GM23338 (cell line): ENCODE measurements around the gene LRRC51. TPM values are rescaled to one million over a fixed set of nuclear protein-coding genes. Genes with fewer than 3 reads are reported as not detected.

Experiments used
- ATAC-seq: fragments of 200-7000 bp; cut with Tn5 transposase; 3 replicates; pipeline ENCODE4 v1.9.1; 2020
- DNase-seq: peaks from one replicate; pipeline ENCODE4 v3.0.0-alpha.2; 2015; ENCODE audit warnings: low spot score
- H2AFZ ChIP-seq: fragments of 200-600 bp; sonication (generic); 2 replicates; pipeline ENCODE4 v1.8.0; 2016; ENCODE audit warnings: antibody characterized with exemption, mild to moderate bottlenecking, moderate library complexity
- H3F3A ChIP-seq: fragments of 200-600 bp; sonication (generic); replicated peaks from 2 replicates; pipeline ENCODE4 v1.8.0; 2017; ENCODE audit warnings: antibody characterized with exemption, mixed run types, low read depth
- H3K27ac ChIP-seq: fragments of 200-600 bp; sonication (generic); 2 replicates; pipeline ENCODE4 v1.6.1; 2016; ENCODE audit warnings: low read depth
- H3K27me3 ChIP-seq: fragments of 200-600 bp; sonication (generic); 2 replicates; pipeline ENCODE4 v1.8.0; 2016; ENCODE audit warnings: mild to moderate bottlenecking, mixed run types, moderate library complexity; ENCODE audit not compliant: insufficient read depth
- H3K36me3 ChIP-seq: fragments of 200-600 bp; sonication (generic); 2 replicates; pipeline ENCODE4 v1.8.0; 2016; ENCODE audit warnings: mild to moderate bottlenecking; ENCODE audit not compliant: insufficient read depth
- H3K4me1 ChIP-seq: fragments of 200-600 bp; sonication (generic); 2 replicates; pipeline ENCODE4 v1.8.0; 2016; ENCODE audit warnings: mild to moderate bottlenecking, moderate library complexity; ENCODE audit not compliant: insufficient read depth
- H3K4me2 ChIP-seq: fragments of 200-600 bp; sonication (generic); 2 replicates; pipeline ENCODE4 v1.7.1; 2017; ENCODE audit warnings: mixed run types
- H3K4me3 ChIP-seq: fragments of 200-600 bp; sonication (generic); 2 replicates; pipeline ENCODE4 v1.6.1; 2016; ENCODE audit warnings: mixed run types
- H3K79me2 ChIP-seq: fragments of 200-600 bp; sonication (generic); replicated peaks from 2 replicates; pipeline ENCODE4 v1.8.0; 2017; ENCODE audit warnings: mild to moderate bottlenecking; ENCODE audit not compliant: insufficient read depth
- H3K9me2 ChIP-seq: fragments of 200-600 bp; sonication (generic); 2 replicates; pipeline ENCODE4 v1.8.0; 2017; ENCODE audit not compliant: insufficient read depth
- H4K20me1 ChIP-seq: fragments of 200-600 bp; sonication (generic); replicated peaks from 2 replicates; pipeline ENCODE4 v1.8.0; 2017; ENCODE audit warnings: mild to moderate bottlenecking; ENCODE audit not compliant: insufficient read depth
- H3K27ac Mint-ChIP-seq: 2 replicates; pipeline ENCODE4 v1.8.0; 2020; ENCODE audit warnings: inconsistent platforms, mild to moderate bottlenecking, moderate library complexity, mixed read lengths
- H3K27me3 Mint-ChIP-seq: 3 replicates; pipeline ENCODE4 v1.8.0; 2022; ENCODE audit warnings: low read depth, mild to moderate bottlenecking, moderate library complexity, mixed read lengths, inconsistent platforms; ENCODE audit not compliant: insufficient read depth, poor library complexity
- H3K36me3 Mint-ChIP-seq: 3 replicates; pipeline ENCODE4 v1.8.0; 2021; ENCODE audit warnings: low read depth, mild to moderate bottlenecking, inconsistent platforms, moderate library complexity, mixed read lengths
- H3K4me1 Mint-ChIP-seq: 3 replicates; pipeline ENCODE4 v1.8.0; 2020; ENCODE audit warnings: mild to moderate bottlenecking, inconsistent platforms, mixed read lengths
- H3K4me3 Mint-ChIP-seq: 3 replicates; pipeline ENCODE4 v1.8.0; 2021; ENCODE audit warnings: moderate library complexity, mild to moderate bottlenecking, inconsistent platforms, mixed read lengths
- H3K9me3 Mint-ChIP-seq: 3 replicates; pipeline ENCODE4 v1.8.0; 2020; ENCODE audit warnings: moderate library complexity, mild to moderate bottlenecking, inconsistent platforms, mixed read lengths
- CREB1 ChIP-seq: fragments of 250-450 bp; sonication (Bioruptor Pico); IDR thresholded peaks from 2 replicates; pipeline ENCODE4 v1.5.0; 2020; ENCODE audit warnings: low read depth, mild to moderate bottlenecking, moderate library complexity
- CTCF ChIP-seq, 2 experiments: fragments of 200-600 bp in 1 of 2; sonication (generic) in 1 of 2; conservative IDR thresholded peaks; 2 replicates each; pipeline versions ENCODE4 v1.5.1 to v1.6.1; 2016 to 2017; ENCODE audit warnings: antibody characterized with exemption in 2 of 2, low read depth in 2 of 2, mild to moderate bottlenecking in 2 of 2, moderate library complexity in 1 of 2
- EZH2 ChIP-seq: fragments of 200-600 bp; sonication (generic); IDR thresholded peaks from one replicate; pipeline ENCODE4 v1.8.0; 2017; ENCODE audit warnings: antibody characterized with exemption, mild to moderate bottlenecking, low read depth; ENCODE audit not compliant: unreplicated experiment
- EZH2phosphoT487 ChIP-seq: fragments of 200-600 bp; sonication (generic); IDR thresholded peaks from one replicate; pipeline ENCODE4 v1.8.1; 2018; ENCODE audit warnings: antibody characterized with exemption; ENCODE audit not compliant: unreplicated experiment
- JUNB ChIP-seq: IDR thresholded peaks from one replicate; pipeline ENCODE4 v1.6.1; 2016; ENCODE audit warnings: antibody characterized with exemption; ENCODE audit not compliant: unreplicated experiment
- NANOG ChIP-seq: IDR thresholded peaks from 2 replicates; pipeline ENCODE4 v1.6.1; 2016; ENCODE audit warnings: antibody characterized with exemption, borderline replicate concordance
- POLR2AphosphoS5 ChIP-seq: IDR thresholded peaks from 2 replicates; pipeline ENCODE4 v1.6.1; 2016; ENCODE audit warnings: antibody characterized with exemption, low read depth
- REST ChIP-seq: IDR thresholded peaks from one replicate; pipeline ENCODE4 v1.6.1; 2018; ENCODE audit warnings: antibody characterized with exemption; ENCODE audit not compliant: unreplicated experiment
- STAT1 ChIP-seq: IDR thresholded peaks from one replicate; pipeline ENCODE4 v1.6.1; 2016; ENCODE audit warnings: antibody characterized with exemption; ENCODE audit not compliant: unreplicated experiment
- ZNF114 ChIP-seq: fragments of 250-450 bp; sonication (Bioruptor Pico); IDR thresholded peaks from 2 replicates; pipeline ENCODE4 v1.5.0; 2020; ENCODE audit warnings: mild to moderate bottlenecking, moderate library complexity
- ZNF331 ChIP-seq: fragments of 250-450 bp; sonication (Bioruptor Pico); IDR thresholded peaks from 2 replicates; pipeline ENCODE4 v1.5.0; 2020; ENCODE audit warnings: low read depth, mild to moderate bottlenecking, moderate library complexity
- ZNF462 ChIP-seq: fragments of 250-450 bp; sonication (Bioruptor Pico); IDR thresholded peaks from 2 replicates; pipeline ENCODE4 v1.5.0; 2020; ENCODE audit warnings: mild to moderate bottlenecking, moderate library complexity
- polyA plus RNA-seq: library from polyadenylated mRNA; unstranded; fragments of >200 nt; fragmentation: Nextera tagmentation; extraction: Ambion mirVana; gene quantifications from 2 replicates; pipeline ENCODE4 v1.2.1, GENCODE V29; 2016
- total RNA-seq: library from RNA; depleted of rRNA; stranded (reverse); fragments of >200 nt; shearing (Covaris generic); gene quantifications from 2 replicates; pipeline ENCODE4 v1.2.3, GENCODE V29; 2014
- TF ChIP-seq, protein P1 (sequence below): IDR thresholded peaks from 2 replicates; pipeline ENCODE4 v1.6.1; 2016; ENCODE audit warnings: antibody characterized with exemption

LRRC51 gene
- total and polyA plus RNA-seq, 2 experiments from 2014 or later: 3.6 to 4.2 TPM

DNA sequence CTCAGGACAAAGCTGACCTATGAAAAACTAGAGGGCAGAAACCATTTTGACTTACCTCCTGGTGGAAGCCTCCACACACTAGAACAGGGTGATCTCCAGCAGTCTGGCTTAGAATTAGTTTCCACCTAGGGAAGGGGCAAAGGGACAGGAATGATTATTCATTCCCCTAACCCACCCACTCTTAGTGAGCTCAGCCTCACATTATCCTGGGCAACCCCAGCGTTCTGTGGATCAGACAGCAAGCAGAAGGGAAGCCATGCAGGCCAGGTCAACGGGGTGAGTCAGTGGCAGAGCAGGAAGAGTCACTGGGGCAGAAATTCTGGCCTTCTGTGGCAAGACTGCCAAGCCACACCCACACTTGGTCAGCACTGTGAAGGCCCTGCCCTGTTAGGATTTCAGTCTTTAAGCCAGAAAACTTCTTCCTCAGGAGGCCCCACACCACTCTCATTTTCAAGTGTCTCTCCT, 10.8 kb upstream of the LRRC51 start:
- Histone ChIP-seq H4K20me1 (peaks cover 33% of the 10 kb centered on the region), H3K27me3 (no peaks in the 10 kb centered on the region), H3K4me3 (no peak overlapping the region), H3K4me2 (no peak overlapping the region), H3K36me3 (no peaks in the 10 kb centered on the region; the same call in 1 of the 2 replicates), H3K27ac (no peak overlapping the region), H3K9me2 (no peaks in the 10 kb centered on the region), H3K79me2 (peaks cover 83% of the 10 kb centered on the region), H2AFZ (no peak overlapping the region), H3K4me1 (peaks cover 13% of the 10 kb centered on the region; the same call in 1 of the 2 replicates), H3F3A (no peaks in the 10 kb centered on the region)
- H3K4me3 Mint-ChIP-seq: no peak overlapping the region
- H3K36me3 Mint-ChIP-seq: peaks cover 12% of the 10 kb centered on the region
- peaks cover 32% of the 10 kb centered on the region for H3K4me1 Mint-ChIP-seq
- no peak for TF ChIP-seq CTCF (conservative IDR thresholded peaks at IDR 0.05; ENCODE audit: low read depth in 2 of 2)
- no peak for TF ChIP-seq JUNB
- no peak for TF ChIP-seq CREB1
- no peak for TF ChIP-seq ZNF331 (CRISPR knock-in tag)
- no peak for TF ChIP-seq POLR2AphosphoS5
- TF ChIP-seq EZH2phosphoT487: no peak
- TF ChIP-seq NANOG: no peak
- no peak for TF ChIP-seq ZNF462 (CRISPR knock-in tag)
- TF ChIP-seq EZH2: no peak
- TF ChIP-seq, protein P1, sequence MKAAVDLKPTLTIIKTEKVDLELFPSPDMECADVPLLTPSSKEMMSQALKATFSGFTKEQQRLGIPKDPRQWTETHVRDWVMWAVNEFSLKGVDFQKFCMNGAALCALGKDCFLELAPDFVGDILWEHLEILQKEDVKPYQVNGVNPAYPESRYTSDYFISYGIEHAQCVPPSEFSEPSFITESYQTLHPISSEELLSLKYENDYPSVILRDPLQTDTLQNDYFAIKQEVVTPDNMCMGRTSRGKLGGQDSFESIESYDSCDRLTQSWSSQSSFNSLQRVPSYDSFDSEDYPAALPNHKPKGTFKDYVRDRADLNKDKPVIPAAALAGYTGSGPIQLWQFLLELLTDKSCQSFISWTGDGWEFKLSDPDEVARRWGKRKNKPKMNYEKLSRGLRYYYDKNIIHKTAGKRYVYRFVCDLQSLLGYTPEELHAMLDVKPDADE: no peak
- no peak for TF ChIP-seq ZNF114 (CRISPR knock-in tag)
- no peak for TF ChIP-seq STAT1
- TF ChIP-seq REST: no peak
- peak; percentile 74 for ATAC-seq
- DNase-seq: peak; percentile 15
- peaks cover 5% of the 10 kb centered on the region for H3K27me3 Mint-ChIP-seq
- H3K27ac Mint-ChIP-seq: peak overlapping the region; percentile 74; the same call in 1 of the 2 replicates
- H3K9me3 Mint-ChIP-seq: no peaks in the 10 kb centered on the region
